HTR-8/SVneo (cell line): Measurements from ENCODE around the gene TMEM150C.

Experiments used
- DNase-seq: peaks from one replicate; pipeline ENCODE4 v3.0.0; 2011; ENCODE audit warnings: low spot score, mixed read lengths; ENCODE audit not compliant: insufficient read length
- FAIRE-seq: peaks from 2 replicates; lab custom pipeline; 2011; peaks lifted over from hg19 to GRCh38; lab: Jason Lieb, UNC

TMEM150C gene

GRCh38 chr4:82434949-82435348 is 126.8 kb downstream of the TMEM150C start:
- DNase-seq = no peak
- FAIRE-seq = no peak

GRCh38 chr4:82433791-82434190 is 128.0 kb downstream of the TMEM150C start:
- DNase-seq (no peak), FAIRE-seq (no peak)
